Osteoblast (primary cell): ENCODE data around the gene SOX13. TPM values are rescaled to one million over a fixed set of nuclear protein-coding genes. Genes with fewer than 3 reads are reported as not detected.
"Not testable (repeated sequence)": the region's sequence is repeated elsewhere in the genome, so short reads cannot be mapped to it uniquely, and the experiment has no call there.

Experiments
- DNase-seq: peaks from one replicate; pipeline ENCODE4 v3.0.0; 2011; ENCODE audit warnings: low spot score, mixed read lengths; ENCODE audit not compliant: insufficient read length; ENCODE audit errors: missing footprints
- H2AFZ ChIP-seq: 2 replicates; pipeline ENCODE4 v1.6.0; 2011; ENCODE audit warnings: mild to moderate bottlenecking, low read length
- H3K27ac ChIP-seq: 2 replicates; pipeline ENCODE4 v1.5.1; 2011; ENCODE audit warnings: mild to moderate bottlenecking, low read depth, low read length, moderate library complexity
- H3K27me3 ChIP-seq: 2 replicates; pipeline ENCODE4 v1.6.0; 2012; ENCODE audit warnings: mild to moderate bottlenecking, control low read depth, inconsistent platforms, low read length, moderate library complexity; ENCODE audit not compliant: insufficient read depth
- H3K36me3 ChIP-seq: 2 replicates; pipeline ENCODE4 v1.5.1; 2011; ENCODE audit warnings: mild to moderate bottlenecking, low read length, control low read depth, moderate library complexity; ENCODE audit not compliant: insufficient read depth
- H3K4me1 ChIP-seq: 2 replicates; pipeline ENCODE4 v1.5.1; 2011; ENCODE audit warnings: mild to moderate bottlenecking, low read length, control low read depth, moderate library complexity; ENCODE audit not compliant: insufficient read depth
- H3K4me2 ChIP-seq: 2 replicates; pipeline ENCODE4 v1.6.0; 2011; ENCODE audit warnings: mild to moderate bottlenecking, low read length; ENCODE audit not compliant: insufficient read depth
- H3K4me3 ChIP-seq: fragments of 200-600 bp; sonication (generic); 3 replicates; pipeline ENCODE4 v1.5.1; 2012; ENCODE audit warnings: mild to moderate bottlenecking, low read length, inconsistent platforms; ENCODE audit not compliant: insufficient read depth
- H3K79me2 ChIP-seq: 2 replicates; pipeline ENCODE4 v1.6.0; 2012; ENCODE audit warnings: mild to moderate bottlenecking, low read length, control low read depth, inconsistent platforms; ENCODE audit not compliant: insufficient read depth
- H3K9me3 ChIP-seq: 2 replicates; pipeline ENCODE4 v1.5.1; 2011; ENCODE audit warnings: low read depth, low read length, control low read depth
- H4K20me1 ChIP-seq: 2 replicates; pipeline ENCODE4 v1.6.0; 2012; ENCODE audit warnings: mild to moderate bottlenecking, low read length, control low read depth; ENCODE audit not compliant: insufficient read depth
- CTCF ChIP-seq: IDR thresholded peaks from 2 replicates; pipeline ENCODE4 v1.5.1; 2011; ENCODE audit warnings: mild to moderate bottlenecking, low read depth, low read length, moderate library complexity; ENCODE audit errors: extremely low read depth
- total RNA-seq: library from RNA; depleted of rRNA; stranded (reverse); fragments of >200 nt; gene quantifications from 2 replicates; pipeline ENCODE4 v1.2.3, GENCODE V29; 2012

The SOX13 gene
- total RNA-seq, 1 donor: 9.0 TPM

GRCh38 chr1:204098683-204099082 is 25.8 kb downstream of the SOX13 start:
- Histone ChIP-seq H3K9me3 (no peaks in the 10 kb centered on the region), H3K27me3 (no peaks in the 10 kb centered on the region), H3K79me2 (peaks cover 10% of the 10 kb centered on the region), H2AFZ (no peak overlapping the region), H3K4me3 (no peak overlapping the region), H3K4me2 (no peak overlapping the region), H4K20me1 (peaks cover 8% of the 10 kb centered on the region), H3K27ac (no peak overlapping the region), H3K4me1 (peaks cover 14% of the 10 kb centered on the region), H3K36me3 (no peaks in the 10 kb centered on the region)
- no peak for TF ChIP-seq CTCF
- peak; percentile 52 for DNase-seq

DNA sequence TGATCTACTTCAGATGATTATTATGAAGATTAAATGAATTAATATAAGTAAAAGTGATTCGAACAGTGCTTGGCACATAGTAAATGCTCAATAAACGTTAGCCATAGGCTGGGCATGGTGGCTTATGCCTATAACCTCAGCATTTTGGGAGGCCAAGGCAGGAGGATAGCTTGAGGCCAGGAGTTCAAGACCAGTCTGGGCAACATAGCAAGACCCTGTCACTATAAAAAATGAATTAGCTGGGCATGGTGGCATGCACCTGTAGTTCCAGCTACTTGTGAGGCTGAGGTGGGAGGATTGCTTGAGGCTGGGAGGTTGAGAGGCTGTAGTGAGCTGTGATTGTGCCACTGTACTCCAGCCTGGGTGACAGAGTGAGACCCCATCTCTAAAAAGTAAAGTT is 26.8 kb downstream of the SOX13 start:
- not testable (repeated sequence) for H3K4me3 ChIP-seq, H4K20me1 ChIP-seq, H3K27me3 ChIP-seq, H3K4me2 ChIP-seq, H3K9me3 ChIP-seq, H3K27ac ChIP-seq, H3K36me3 ChIP-seq, H3K79me2 ChIP-seq, H2AFZ ChIP-seq, DNase-seq
- peaks cover 24% of the 10 kb centered on the region for H3K4me1 ChIP-seq

GRCh38 chr1:204102029-204102611 is 29.2 kb downstream of the SOX13 start:
- no peak overlapping the region for H2AFZ ChIP-seq

DNA sequence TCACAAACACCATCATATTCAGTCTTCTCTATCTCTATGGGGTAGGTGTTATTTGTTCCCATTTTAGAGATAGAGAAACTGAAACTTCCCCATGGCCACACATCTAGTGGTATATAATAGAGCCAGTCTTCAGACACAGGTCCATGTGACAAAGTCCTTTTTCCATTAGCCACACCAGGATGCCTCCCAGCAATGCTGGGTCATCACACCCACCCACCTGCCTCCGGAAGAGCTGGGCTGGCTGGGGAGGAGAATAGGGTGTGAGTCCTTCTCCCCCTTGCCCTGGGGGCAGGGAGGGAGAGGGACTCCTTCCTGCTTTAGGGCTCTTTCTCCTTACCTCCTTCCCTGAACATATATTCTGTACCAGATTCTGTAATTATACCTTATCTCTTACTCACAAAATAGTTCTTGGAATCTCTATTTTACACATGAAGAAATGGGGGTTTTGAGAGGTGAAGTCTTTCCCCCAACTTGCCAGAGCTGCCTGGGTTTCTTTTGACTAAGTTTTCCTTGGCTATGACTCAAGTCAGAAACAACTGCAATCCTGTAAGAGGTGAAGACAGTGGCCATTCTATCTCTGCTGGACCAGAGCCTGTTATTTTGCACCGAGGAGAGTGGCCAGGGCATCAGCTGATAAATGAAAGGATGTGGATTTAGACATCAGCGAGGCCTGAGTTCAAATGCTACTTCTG is 30.0 kb downstream of the SOX13 start:
- Histone ChIP-seq H3K27ac (no peak overlapping the region), H3K4me2 (peak overlapping the region; percentile 29), H2AFZ (no peak overlapping the region), H3K27me3 (no peaks in the 10 kb centered on the region), H3K4me1 (peaks cover 29% of the 10 kb centered on the region), H3K79me2 (peaks cover 10% of the 10 kb centered on the region), H3K4me3 (no peak overlapping the region), H3K36me3 (no peaks in the 10 kb centered on the region), H4K20me1 (peaks cover 8% of the 10 kb centered on the region), H3K9me3 (no peaks in the 10 kb centered on the region)
- DNase-seq: peak; percentile 49
- no peak for TF ChIP-seq CTCF

More at GRCh38 chr1:204102029-204102611, 29.2 kb downstream of the SOX13 start:
- Histone ChIP-seq H3K9me3 (no peaks in the 10 kb centered on the region), H3K36me3 (no peaks in the 10 kb centered on the region), H3K4me2 (no peak overlapping the region), H3K27ac (no peak overlapping the region), H3K4me1 (peaks cover 29% of the 10 kb centered on the region), H3K27me3 (no peaks in the 10 kb centered on the region), H3K4me3 (no peak overlapping the region), H3K79me2 (peaks cover 10% of the 10 kb centered on the region), H4K20me1 (peaks cover 8% of the 10 kb centered on the region)
- TF ChIP-seq CTCF: no peak
- DNase-seq: peak; percentile 5
